LoVo (cell line): ENCODE measurements around the gene TIMM23.
"Not testable (repeated sequence)": the region's sequence is repeated elsewhere in the genome, so short reads cannot be mapped to it uniquely, and the experiment has no call there.

ENCODE experiments used
- DNase-seq: peaks from one replicate; pipeline ENCODE4 v3.0.0-alpha.2; 2016; ENCODE audit warnings: low spot score

TIMM23 gene, protein sequence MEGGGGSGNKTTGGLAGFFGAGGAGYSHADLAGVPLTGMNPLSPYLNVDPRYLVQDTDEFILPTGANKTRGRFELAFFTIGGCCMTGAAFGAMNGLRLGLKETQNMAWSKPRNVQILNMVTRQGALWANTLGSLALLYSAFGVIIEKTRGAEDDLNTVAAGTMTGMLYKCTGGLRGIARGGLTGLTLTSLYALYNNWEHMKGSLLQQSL

DNA sequence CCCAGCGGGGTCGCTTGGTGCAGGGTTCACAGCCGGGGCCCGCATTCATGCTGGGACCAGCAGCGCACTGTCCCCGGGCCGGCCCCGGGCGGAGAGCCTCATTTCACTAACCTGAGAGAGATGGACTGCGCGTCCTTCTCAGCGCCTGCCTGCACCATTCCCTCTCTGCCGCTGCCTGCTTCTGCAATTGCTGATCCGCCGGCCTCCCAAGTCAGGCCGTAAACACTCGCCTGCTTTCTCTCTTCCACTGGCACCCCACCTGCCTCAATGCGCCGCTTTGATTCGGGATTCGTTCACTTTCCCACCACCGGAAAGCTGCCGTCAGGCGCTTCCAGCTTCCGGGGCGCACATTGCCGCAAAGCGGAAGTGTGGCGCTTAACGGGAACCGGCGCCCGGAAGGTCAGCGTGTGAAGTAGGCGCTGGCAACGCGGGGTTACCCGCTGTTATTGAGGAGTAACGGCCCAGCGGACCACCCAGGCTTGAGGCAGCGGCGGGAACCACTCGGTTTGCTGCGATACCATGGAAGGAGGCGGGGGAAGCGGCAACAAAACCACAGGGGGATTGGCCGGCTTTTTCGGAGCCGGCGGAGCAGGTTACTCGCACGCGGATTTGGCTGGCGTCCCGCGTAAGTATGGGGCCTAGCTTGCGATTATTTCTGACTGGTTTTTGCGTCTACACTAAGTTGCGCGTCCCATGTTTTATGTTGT is at the start of gene TIMM23:
Gene TIMM23 (plus strand): TSS at position 384 of the 707 bp plus-strand sequence. CDS start 136 bp downstream, at position 520.
- peak; percentile 82 for DNase-seq

DNA sequence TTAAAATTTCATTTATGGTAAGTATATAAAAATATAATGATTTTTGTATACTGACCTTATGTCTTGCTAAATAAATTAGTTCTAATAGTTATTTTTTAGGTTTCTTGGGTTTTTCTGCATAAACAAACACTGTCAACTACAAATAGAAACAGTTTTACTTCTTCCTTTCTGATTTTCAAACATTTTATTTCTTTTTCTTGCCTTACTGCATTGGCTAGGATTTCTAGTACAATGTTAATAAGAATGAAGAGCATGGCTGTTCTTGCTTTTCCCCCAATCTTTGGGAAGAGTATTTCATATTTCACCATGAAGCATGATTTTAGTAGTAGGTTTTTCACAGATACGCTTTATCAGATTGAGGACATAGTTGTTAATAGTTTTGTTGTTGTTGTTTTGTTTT is 45.5 kb upstream of the TIMM23 start:
- not testable (repeated sequence) for DNase-seq

DNA sequence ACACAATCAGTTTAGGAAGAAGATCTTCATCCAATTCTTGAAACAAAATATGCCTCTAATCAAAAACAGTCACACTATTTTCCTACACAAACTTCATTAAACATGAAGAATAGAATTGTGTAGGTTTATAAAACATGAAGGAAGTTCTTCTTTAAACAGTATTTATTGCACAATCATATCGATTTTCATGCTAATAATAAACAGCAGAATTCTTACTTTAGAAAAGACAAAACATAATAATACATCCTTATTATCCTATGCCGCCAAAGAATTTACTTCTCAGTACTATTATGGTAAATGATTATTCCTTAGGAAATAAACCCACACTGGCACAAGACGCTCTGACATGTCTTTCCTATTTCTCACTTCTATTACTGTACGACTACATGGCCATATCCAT is 41.0 kb upstream of the TIMM23 start:
- not testable (repeated sequence) for DNase-seq

DNA sequence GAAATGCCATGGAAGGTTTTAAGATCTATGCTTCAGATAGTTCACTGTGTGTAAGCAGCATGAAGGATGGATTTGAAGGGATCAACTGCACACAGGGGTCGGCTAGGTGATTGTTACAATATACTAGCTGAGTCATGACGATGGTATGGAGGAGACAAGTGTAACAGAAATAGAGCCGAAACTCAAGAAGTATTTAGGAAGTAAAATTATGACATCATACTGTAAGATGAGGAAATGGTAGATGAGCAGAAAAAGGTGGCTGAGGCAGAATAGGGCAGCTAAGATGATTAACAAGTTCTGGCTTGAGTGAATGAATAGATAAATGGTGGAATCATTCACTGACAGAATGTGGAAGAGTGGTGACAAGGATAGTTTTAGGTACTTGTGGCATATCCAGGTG is 37.5 kb upstream of the TIMM23 start:
- DNase-seq: not testable (repeated sequence)

DNA sequence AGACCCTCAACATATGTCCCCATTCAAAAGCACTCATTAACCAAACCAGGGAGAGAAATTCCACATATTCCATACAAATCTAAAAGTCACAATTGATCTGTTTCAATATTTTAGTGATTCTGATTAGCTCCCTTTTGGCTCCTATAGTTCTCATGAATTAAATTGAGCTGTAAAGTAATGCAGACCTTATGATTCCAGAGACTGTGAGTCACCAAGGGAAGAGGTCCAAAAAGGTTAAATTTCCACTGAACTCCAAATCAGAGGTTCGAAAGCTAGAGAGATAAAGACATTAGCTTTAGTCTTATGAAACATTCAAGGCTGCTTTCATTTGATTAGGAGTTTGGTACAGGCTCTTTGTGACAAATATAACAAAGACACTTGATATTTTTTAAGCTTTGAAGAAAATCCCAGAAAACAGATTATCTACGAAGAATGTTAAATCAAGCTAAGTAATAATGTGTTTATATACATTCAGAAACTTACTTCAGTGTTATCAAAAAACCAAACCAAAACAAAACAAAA is 33.1 kb upstream of the TIMM23 start:
- DNase-seq: not testable (repeated sequence)

DNA sequence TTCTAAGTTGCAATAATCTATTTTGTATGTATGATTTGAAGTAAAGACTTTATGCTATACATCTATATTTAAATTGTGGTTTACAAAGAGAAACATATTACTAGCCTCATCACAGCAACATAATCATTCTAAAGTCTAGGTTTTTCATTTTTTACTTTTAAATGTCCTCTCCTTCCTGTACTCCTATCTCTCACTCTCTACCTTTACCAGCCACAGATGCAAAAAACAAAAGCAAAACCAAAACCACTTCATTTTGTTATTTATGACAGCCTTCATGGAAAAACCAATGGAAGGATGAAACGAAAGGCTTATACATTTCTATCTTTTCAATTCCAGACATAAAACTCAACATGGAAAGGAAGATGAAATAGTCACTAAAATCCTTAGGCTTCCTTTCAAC is 31.1 kb upstream of the TIMM23 start:
- not testable (repeated sequence) for DNase-seq

DNA sequence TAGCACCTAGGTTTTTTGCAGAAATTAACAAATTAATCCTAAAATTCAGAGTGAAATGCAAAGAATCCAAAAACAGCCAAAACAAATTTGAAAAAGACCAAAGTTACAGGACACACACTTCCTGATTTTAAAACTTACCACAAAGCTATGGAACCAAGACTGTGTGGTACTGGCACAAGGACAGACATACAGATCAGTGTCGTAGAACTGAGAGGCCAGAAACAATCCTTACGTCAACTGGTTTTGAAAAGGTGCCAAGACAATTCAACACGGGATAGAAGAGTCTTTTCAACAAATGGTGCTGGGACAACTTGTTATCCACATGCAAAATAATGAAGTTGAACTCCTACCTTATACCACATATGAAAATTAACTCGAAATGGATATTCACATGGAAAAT is 26.8 kb upstream of the TIMM23 start:
- not testable (repeated sequence) for DNase-seq

DNA sequence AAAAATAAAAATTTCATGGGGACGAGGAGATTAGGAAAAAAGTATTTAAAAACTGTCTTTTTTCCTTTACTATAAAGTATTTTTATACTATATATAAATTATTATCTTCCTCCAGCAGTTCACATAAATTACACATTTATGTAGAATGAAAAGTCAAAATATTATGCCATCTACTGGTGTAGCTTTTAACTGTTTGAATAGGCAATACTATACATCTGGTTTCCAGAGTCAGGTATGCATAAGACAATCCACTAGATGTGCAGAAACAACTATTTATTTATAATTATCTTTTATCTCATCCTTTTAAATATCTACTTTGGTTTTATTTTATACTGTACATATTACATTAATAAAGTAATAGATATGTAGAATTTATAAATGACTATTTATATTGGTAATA is 24.9 kb upstream of the TIMM23 start:
- DNase-seq: not testable (repeated sequence)

DNA sequence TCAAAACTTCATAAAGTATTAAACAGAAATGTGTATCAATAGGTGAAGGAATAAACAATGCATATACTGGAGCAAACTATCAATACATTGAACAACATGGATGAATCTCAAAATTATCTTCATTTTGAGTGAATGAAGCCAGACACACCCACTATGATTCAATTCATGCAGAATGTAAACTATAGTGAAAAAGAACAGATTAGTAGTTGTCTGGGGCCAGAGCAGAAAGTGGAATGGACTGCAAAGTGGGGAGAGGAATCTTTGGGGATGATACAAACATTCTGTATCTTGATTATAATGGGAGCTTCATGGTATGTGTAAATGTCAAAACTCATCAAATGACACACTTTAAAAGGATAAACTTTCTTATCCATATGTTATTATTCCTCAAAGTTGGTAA is 23.5 kb upstream of the TIMM23 start:
- DNase-seq: not testable (repeated sequence)

DNA sequence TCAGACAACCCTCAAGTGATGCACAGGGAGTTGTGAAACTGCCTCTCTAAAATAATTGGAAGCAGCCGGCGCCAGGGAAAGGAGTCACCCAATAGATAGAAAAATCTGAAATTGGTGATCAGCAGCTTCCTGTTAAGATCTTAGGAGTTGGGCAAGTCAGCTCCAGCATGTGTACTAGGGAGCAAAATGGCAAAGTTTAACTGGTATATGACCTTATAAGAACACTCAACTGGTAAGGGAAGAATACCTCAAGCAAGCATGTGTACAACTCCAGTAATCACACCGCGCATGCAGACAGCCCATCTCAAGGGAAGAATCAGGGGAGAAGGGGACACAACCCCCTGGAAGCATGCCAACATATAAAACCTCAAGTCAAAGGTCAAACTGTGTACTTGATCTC is 17.9 kb upstream of the TIMM23 start:
- not testable (repeated sequence) for DNase-seq

DNA sequence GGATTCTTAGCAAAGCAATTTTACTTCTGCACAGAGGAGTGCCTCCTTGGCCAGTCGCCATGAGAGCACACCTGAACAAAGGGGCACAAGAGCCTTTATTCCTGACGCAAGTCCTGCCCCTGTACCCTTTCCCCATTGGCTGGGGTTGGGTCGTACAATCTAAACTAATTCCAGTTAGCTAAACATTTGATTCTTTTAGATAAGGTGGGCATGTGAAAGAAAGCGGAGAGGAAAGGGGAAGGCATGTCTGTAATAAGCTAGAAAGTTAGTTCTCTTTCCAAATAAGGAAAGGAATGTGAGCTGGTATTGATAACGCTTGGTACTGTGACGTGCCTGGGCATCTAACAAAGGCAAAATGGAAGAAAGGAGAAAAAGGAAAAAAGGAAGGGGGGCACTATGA is 15.7 kb upstream of the TIMM23 start:
- DNase-seq: not testable (repeated sequence)

DNA sequence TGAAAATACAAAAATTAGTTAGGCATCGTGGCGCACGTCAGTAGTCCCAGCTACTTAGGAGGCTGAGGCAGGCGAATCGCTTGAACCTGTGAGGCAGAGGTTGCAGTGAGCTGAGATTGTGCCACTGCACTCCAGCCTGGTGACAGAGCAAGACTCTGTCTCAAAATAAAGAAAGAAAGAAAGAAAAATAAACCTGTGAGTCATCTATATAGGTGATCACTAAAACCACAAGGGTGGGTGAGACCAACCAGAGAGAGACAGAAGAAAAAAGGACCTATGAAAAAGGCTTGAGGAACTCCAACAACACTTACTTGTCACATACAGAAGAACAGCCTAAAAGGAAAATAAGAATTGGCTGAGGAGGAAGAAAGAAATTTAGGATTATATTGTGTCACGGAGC is 14.4 kb upstream of the TIMM23 start:
- DNase-seq: not testable (repeated sequence)

DNA sequence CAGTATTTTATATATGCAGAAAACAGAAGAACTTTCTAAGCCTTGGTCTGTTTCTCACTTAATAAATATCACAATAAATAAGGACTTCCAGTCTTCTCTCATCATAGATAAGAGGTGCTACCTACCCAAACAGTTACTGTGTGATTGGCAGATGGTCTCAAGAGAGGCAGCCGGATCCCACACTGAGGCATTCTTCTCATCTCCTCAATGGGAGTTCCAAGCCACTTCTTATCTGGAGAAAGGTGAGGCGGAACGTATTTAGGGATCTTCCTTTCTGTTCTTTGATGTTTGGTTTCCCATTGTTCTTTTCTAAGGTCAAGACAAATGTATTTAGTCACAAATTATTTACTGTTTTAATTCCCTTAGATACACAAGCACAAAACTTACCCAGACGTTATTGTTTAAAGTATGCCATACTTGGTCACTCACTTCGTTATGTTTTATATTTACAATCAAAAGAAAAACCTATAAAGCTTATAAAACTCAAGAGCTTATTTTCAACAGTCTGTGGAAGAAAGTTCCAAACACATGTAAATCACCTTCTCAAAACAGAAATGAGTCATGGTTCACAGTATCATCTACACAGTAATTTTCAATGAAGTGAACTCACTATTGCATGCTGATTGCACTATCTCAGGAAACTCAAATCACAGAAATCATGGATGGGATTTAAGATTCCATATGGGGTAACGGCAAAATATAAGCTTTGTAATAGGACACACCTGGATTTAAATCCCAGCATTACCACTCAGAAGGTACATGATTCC is 9.4 kb upstream of the TIMM23 start:
- not testable (repeated sequence) for DNase-seq

DNA sequence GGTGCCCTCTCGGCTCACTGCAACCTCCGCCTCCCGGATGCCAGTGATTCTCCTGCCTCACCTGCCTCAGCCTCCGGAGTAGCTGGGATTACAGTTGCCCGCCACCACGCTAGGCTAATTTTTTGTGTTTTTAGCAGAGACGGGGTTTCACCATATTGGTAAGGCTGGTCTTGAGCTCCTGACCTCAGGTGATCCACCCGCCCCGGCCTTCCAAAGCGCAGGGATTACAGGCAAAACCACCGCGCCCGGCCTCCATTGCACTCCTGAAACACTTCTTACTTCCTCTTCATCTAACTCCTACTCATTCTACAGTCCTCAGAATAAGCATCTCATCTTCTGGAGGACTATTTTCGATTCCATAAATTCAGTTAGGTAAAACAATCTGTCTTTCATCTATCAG is 1.3 kb upstream of the TIMM23 start:
- DNase-seq: not testable (repeated sequence)

DNA sequence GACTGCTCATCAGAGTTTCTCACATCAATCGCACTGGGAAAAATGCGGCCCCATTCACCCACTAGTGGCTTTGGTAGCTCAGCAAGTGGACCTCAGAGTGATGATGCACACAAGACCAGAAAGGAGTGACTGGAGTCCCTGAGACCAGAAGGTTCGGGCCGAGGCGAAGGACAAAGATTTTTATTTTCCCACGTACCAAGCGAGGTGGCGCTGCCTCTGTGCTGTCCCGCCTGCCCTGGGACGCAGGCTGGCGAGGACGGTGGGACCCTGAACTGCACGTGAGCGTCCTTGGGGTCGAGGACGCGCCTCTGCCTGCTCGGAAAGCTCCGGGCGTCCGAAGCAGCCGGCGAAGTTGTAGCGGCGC is 565 bp upstream of the TIMM23 start:
- DNase-seq: not testable (repeated sequence)

DNA sequence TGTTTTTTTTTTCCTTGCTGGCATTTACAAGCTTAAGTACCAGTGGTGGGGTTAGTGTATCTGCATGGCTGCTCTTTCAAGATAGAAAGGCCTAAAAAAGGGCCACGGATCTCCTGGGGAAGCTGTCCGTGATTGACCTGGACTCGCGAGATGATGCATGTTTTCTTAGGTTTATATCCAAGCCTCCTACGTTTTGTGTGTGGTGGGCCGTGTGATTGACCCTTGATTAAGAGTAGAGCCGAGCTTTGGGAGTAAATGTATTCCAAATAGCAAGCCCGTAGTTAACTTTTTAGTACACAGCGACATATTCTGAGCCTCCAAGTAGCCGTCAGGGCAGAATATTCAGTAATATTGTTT is 502 bp downstream of the TIMM23 start:
- not testable (repeated sequence) for DNase-seq

DNA sequence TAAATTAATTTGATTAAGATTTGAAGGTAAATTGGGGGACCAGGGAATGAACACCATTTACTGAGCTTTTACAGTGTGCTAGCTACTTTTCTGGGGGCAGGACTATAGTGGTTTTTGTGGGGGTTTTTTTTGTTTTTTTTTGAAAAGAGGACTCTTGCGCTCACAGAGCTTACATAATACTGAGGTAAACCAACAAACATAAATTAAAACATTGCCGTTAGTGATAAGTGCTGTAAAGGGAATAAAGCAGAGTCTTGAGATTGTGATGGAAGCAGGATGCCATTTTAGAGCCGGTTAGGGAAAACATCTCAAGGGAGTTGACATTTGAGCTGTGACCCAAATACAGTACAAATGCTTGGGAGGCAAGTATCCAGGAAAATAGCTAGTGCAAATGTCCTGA is 1.8 kb downstream of the TIMM23 start:
- DNase-seq: not testable (repeated sequence)

DNA sequence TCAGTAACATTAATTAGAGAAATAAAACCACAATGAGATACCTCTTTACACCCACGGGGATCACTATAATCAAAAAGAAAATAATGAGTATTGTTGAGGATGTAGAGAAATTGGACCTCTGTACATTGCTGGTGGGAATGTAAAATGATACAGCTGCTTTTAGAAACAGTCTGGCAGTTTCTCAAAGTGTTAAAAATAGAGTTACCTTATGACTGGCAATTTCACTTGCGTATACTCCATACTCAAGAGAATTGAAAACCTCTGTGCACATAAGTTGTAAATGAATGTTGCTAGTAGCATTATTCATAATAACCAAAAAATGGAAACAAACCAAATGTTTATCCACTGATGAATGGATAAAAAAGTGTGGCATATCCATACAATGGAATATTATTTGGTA is 6.3 kb downstream of the TIMM23 start:
- not testable (repeated sequence) for DNase-seq

DNA sequence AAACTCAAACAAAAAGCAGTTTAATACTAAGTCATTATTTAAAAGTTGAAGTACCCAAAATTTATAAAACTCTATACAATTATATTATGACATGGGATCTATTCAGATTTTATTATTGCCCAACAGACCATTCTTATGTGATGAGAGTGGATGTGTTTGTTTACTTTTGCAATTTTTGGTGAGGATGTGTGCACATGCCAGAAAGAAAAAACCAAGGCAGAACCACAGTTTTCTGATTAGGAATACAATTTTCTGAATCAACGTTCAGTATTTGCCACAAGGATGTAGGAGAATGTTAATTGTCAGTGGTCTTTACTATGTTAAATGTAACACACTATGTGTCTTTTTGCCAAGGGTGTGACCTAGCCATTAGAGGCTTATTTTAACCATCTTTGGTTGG is 9.1 kb downstream of the TIMM23 start:
- not testable (repeated sequence) for DNase-seq

DNA sequence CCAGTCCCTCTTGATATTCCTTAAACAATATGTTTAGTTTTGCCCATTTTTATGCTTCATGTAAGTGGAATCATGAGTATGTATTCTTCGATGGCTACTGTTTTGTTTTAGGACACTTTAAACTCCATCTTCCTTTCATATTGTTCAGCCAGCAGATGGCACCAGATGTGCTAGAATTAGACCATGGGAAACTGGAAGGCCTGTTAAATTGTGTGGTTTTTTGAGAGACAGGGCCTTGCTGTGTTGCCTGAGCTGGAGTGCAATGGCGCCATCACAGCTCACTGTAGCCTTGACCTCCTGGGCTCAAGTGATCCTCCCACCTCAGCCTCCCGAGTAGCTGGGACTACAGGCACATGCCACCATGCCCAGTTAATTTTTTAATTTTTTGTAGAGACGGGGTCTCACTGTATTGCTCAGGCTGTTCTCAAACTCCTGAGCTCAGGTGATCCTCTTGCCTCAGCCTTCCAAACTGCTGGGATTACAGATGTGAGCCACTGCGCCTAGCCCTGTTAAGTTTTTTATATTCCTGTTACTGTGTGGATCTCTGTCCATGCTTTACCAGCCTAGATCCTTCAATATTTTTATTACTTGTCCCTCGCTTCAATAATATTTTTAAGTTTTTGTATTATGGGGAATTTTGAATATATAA is 11.4 kb downstream of the TIMM23 start:
- DNase-seq: not testable (repeated sequence)

DNA sequence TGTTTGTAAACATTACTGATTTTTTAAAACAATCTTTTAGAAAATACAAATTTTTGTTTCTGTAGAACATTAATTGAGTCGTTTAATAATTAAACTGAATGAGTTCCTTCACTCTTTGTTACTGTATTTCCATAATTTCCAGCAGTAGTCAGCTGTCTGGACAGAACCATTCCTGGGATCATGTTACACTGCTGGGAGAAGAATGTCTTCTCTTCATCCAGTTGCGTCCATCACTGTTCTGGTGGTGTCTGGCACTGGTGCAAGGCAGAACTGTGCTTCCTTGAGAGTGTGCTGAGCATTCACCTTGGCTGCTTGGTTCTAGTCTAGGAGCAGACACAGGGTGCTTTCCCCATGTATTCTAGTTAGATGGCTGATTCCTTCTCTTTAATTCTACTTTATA is 12.2 kb downstream of the TIMM23 start:
- DNase-seq: not testable (repeated sequence)

DNA sequence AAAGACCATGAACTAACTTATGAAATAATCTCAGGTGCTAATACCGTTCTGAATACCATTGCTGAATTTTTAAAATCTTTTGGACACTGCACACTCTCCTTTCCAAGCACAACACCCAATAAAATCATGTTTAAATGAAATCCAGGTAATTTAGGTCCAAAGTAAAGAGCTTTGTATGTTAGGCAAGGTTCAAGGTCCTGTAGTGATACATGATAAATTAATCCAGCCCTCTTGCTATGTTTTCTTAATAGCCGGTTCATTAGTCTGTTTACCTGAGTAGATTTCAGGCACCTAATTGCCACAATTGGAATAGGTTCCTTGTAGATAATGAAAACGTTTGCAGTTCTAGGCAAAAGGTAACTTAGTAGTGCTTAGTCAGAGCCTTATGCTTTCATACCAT is 13.3 kb downstream of the TIMM23 start:
- DNase-seq: not testable (repeated sequence)
